Rectal smooth muscle tissue (tissue), 1 donor: ENCODE results near the gene ACYP2.
"Not testable (repeated sequence)": the region's sequence is repeated elsewhere in the genome, so short reads cannot be mapped to it uniquely, and the experiment has no call there.

Experiments used
- H3K27ac ChIP-seq: one replicate; pipeline ENCODE4 v1.7.0; 2013; ENCODE audit warnings: low read depth, low read length, inconsistent platforms
- H3K27me3 ChIP-seq: one replicate; pipeline ENCODE4 v1.7.0; 2013; ENCODE audit warnings: low read length; ENCODE audit not compliant: control insufficient read depth, insufficient read depth
- H3K36me3 ChIP-seq: one replicate; pipeline ENCODE4 v1.7.0; 2013; ENCODE audit warnings: low read length; ENCODE audit not compliant: control insufficient read depth, insufficient read depth
- H3K4me1 ChIP-seq: one replicate; pipeline ENCODE4 v1.7.0; 2013; ENCODE audit warnings: low read length; ENCODE audit not compliant: control insufficient read depth, insufficient read depth
- H3K4me3 ChIP-seq: one replicate; pipeline ENCODE4 v1.7.0; 2013; ENCODE audit warnings: low read length
- H3K9ac ChIP-seq: one replicate; pipeline ENCODE4 v1.7.0; 2013; ENCODE audit warnings: low read length

Gene ACYP2

DNA sequence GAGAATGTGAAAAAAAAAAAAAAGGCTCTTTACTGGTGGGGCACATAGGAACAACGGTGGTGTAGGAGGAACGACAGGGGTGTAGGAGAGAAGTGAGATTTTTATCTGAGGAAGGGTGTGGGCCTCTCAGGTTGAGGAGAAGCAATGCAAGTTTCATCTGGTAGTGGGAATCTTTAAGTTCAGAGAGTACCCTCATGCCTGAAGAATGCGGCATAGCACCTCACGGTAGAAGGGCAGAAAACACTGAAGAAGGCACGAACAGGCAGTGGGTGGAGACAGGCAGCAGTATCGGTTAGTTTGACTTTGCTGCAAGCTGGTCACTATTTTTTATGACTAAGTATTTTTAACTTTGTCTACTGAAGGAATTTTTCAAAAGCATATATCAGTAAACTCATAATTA is 192.8 kb downstream of the ACYP2 start:
- no peaks in the 10 kb centered on the region for H3K27me3 ChIP-seq
- H3K36me3 ChIP-seq: no peaks in the 10 kb centered on the region
- H3K4me1 ChIP-seq: no peaks in the 10 kb centered on the region
- no peak overlapping the region for H3K4me3 ChIP-seq
- no peak overlapping the region for H3K27ac ChIP-seq
- H3K9ac ChIP-seq: no peak overlapping the region

DNA sequence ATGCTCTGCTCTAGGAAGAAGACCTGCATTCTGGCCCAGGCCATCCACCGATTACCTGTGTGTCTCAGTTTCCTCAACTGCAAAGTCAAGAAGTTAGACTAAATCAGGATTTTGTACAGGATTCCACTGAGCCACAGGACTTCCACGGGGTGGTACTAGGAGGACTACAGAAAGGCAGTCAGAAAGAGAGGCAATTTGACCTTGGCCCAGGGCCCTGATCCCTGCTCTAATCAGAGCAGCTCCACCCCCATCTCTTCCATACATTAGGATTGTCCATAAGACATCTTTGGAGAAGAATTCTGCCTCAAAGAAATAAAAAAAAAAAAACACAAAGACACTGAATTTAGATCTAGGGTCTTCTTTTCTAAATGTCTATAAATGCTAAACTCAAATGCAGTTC is 193.4 kb downstream of the ACYP2 start:
- Histone ChIP-seq H3K27ac (no peak overlapping the region), H3K9ac (no peak overlapping the region), H3K27me3 (no peaks in the 10 kb centered on the region), H3K4me1 (no peaks in the 10 kb centered on the region), H3K4me3 (no peak overlapping the region), H3K36me3 (no peaks in the 10 kb centered on the region)

DNA sequence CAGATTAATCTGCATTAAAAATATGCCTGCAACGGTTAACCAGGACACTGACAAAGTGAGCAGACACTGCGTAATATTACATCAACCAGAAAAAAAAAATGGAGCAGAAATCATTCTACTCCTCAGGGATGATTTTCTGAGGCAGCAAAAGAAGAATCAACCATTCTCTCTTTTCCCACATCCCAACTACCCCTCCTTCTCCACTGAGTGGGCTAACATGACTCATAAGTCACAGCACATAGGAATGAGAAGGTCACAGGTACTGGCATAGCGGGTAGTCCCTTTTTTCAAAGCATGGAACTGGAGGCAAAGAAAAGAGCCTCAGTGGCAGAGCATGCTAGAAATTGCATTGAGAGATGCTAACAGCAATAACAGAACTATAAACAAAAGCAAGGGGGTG is 194.9 kb downstream of the ACYP2 start:
- Histone ChIP-seq H3K4me3 (no peak overlapping the region), H3K4me1 (no peaks in the 10 kb centered on the region), H3K9ac (no peak overlapping the region), H3K27me3 (no peaks in the 10 kb centered on the region), H3K27ac (no peak overlapping the region), H3K36me3 (no peaks in the 10 kb centered on the region)

DNA sequence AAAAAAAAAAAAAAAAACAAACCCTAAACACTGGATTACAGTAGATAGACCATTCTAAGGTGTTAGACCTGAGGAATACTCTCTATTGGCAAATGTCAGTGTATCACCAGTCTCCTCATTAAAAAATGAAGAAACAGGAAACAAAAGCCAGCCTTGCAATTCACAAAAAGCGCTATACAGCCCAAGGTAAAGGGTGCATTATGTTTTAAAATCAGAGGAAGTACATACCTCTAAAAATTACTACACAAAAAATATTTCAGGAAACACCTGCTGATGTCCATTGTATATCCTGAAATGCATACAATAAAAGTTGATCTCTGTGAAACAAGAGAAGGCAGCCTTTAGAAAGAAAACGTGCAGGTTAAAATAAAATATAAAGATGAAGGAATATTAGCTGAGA is 195.5 kb downstream of the ACYP2 start:
- Histone ChIP-seq H3K4me1 (no peaks in the 10 kb centered on the region), H3K4me3 (no peak overlapping the region), H3K36me3 (no peaks in the 10 kb centered on the region), H3K27ac (no peak overlapping the region), H3K9ac (no peak overlapping the region), H3K27me3 (no peaks in the 10 kb centered on the region)

DNA sequence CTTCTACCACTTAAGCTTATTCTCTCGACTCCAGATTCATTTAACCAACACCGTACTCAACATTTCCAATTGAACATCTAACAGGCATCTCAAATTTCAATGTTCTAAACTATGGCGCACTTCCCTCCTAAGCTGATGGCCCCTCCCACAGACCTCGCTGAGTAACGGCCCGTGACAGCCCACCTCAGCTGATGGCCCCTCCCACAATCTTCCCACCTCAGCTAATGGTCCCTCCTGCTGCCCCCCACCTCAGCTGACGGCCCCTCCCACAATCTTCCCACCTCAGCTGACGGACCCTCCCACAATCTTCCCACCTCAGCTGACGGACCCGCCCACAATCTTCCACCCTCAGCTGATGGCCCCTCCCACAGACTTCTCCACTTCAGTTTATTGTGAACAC is 197.7 kb downstream of the ACYP2 start:
- Histone ChIP-seq H3K4me3 (no peak overlapping the region), H3K27me3 (no peaks in the 10 kb centered on the region), H3K4me1 (no peaks in the 10 kb centered on the region), H3K9ac (no peak overlapping the region), H3K27ac (no peak overlapping the region), H3K36me3 (no peaks in the 10 kb centered on the region)

DNA sequence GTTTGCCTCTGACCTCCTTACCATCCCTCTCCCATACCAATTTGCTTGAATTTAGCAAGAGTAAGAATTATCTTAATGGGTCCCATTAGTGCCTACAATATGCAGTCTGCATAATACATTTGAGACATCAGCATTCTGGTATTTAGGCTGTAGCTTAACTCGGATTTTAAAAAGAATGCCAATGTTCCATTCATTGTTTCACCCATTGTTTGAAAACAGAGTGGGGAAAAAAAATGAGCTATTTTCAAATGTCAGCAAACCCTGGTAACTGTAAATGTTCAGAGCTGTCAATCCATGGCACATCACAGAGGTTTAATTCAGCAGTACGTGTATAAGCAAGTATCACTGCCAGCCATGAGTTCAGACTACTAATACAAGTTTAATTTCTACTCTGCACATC is 202.6 kb downstream of the ACYP2 start:
- H3K27ac ChIP-seq: no peak overlapping the region
- H3K9ac ChIP-seq: no peak overlapping the region
- H3K4me3 ChIP-seq: no peak overlapping the region
- H3K4me1 ChIP-seq: no peaks in the 10 kb centered on the region
- H3K36me3 ChIP-seq: no peaks in the 10 kb centered on the region
- no peaks in the 10 kb centered on the region for H3K27me3 ChIP-seq

DNA sequence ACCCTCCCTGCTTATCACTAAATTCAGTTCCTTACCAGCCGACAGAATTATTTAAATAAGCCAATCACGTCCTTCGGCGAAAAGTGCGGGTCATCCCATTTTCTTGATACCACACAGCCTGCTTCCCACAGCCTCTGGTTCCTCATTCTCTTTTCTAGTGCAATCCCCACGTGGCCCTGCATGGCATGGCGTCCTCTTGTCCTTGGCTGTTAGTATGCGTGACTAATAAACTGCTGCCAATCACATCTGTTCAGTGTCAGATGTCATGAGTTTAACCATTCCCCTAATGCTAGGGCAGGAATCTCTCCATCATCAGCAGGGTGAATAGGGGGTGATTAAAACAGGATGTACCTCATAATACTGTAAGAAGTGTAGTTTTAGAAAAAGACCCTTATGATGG is 203.4 kb downstream of the ACYP2 start:
- Histone ChIP-seq H3K27me3 (no peaks in the 10 kb centered on the region), H3K36me3 (no peaks in the 10 kb centered on the region), H3K9ac (no peak overlapping the region), H3K4me3 (no peak overlapping the region), H3K27ac (no peak overlapping the region), H3K4me1 (no peaks in the 10 kb centered on the region)

DNA sequence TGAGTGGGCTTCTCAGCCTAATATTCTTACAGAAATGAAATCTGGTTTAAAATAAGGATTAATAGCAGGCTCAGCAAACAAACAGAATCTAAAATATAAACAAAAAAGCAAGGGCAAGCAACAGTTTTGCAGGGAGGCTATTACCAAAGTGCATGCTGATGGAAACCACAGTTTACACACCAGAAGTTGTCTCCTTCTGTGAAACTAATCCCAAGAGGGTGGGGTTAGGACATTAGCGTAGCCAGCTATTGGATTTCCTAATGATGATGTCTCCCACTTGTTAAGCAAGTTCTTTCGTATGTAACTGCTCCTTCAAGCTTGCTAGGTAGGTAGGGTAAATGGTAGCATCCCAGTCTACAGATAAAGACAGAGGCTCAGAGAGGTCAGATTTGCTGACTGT is 205.6 kb downstream of the ACYP2 start:
- Histone ChIP-seq H3K36me3 (no peaks in the 10 kb centered on the region), H3K27ac (no peak overlapping the region), H3K9ac (no peak overlapping the region), H3K27me3 (no peaks in the 10 kb centered on the region), H3K4me3 (no peak overlapping the region), H3K4me1 (no peaks in the 10 kb centered on the region)

DNA sequence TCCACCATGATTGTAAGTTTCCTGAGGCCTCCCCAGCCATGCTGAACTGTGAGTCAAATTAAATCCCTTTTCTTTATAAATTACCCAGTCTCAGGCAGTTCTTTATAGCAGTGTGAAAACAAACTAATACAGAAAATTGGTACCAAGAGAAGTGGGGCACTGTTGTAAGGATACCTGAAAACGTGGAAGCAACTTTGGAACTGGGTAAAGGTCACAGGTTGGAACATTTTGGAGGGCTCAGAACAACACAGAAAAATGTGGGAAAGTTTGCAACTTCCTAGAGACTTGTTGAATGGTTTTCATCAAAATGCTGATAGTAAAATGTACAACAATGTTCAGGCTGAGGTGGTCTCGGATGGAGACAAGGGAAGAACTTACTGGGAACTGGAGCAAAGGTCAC is 209.1 kb downstream of the ACYP2 start:
- not testable (repeated sequence) for H3K27ac ChIP-seq, H3K27me3 ChIP-seq, H3K4me3 ChIP-seq, H3K36me3 ChIP-seq, H3K9ac ChIP-seq, H3K4me1 ChIP-seq

DNA sequence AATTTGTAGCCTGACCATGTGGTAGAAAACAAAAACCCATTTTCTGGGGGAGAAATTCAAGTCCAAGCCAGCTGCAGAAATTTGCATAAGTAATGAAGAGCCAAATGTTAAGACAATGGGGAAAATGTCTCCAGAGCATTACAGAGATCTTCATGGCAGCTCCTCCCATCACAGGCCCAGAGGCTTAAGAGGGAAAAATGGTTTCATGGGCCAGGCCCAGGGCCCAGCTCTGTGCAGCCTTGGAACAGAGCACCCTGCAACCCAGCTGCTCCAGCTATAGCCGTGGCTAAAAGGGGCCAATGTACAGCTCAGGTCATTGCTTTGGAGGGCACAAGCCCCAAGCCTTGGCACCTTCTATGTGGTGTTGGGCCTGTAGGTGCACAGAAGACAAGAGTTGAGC is 209.7 kb downstream of the ACYP2 start:
- Histone ChIP-seq H3K27me3 (no peaks in the 10 kb centered on the region), H3K36me3 (no peaks in the 10 kb centered on the region), H3K4me3 (no peak overlapping the region), H3K4me1 (peaks cover 4% of the 10 kb centered on the region), H3K27ac (no peak overlapping the region), H3K9ac (no peak overlapping the region)

DNA sequence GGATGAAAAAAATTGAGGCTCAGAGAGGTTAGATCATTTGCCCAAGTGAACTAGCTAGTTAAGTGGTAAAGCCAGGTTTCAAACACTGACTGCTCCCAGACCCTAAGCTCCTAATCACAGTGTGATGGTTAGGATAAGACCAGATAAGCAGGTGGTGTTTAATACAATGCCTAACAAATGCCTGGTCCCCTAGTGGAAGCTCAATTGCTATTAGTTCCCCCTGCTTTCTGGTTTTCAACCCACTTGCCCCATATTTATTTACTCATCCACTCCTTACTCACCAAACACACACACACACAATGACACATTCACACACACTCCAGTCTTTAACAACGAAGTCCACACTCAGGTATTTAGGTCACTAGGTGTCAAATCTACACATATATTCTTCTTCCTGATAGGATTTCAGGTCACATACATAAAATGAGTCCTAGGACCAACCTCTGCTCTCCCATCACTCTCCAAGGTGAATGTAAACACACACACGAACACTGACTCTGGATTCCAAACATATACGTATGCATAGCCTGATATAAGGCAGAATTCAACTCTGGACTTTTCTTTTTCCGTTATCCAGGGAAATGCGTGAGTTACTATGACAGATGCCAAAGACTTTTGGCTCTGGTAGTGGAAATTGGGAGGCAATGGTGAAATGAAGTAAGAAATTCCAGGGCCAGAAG is 214.2 kb downstream of the ACYP2 start:
- H3K36me3 ChIP-seq: no peaks in the 10 kb centered on the region
- peak overlapping the region; percentile 90 for H3K27ac ChIP-seq
- H3K9ac ChIP-seq: peak overlapping the region; percentile 43
- peak overlapping the region; percentile 82 for H3K4me3 ChIP-seq
- peaks cover 4% of the 10 kb centered on the region for H3K4me1 ChIP-seq
- no peaks in the 10 kb centered on the region for H3K27me3 ChIP-seq

DNA sequence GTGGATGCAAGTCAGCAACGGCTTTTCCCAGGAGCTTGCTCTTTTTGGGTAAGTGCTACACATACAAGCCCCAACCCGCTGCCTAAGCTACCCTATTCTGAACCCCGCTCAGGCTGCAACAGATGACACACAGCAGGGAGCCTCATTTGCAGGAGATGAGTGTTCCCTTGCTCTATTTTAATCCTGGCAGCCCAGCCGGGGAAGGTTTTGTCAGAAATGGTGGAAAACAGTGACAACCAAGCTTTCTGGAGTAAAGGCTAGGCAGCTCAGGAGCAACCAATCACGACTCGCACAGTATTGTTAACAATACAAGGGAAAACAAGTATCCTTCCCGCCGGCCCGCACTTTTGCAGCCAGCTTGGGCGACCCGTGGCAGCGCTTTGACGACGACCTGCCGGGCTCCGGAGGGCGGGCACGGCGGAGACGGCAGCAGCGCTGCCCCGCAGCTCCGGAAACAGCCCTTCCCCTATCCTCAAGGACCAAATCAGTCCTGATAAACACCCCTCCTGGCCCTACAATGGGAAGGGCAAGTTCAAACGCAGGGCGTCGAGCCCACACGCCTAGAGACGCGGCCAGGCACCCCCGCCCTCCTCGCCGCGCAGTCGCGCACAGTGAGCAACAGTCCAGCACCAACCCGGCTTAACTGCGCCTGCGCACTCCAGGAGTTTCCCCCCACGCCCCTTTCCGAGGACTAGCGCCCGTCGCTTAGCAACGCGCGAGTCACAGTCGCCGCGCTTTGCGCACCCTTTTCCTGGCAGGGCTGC is 214.9 kb downstream of the ACYP2 start:
- Histone ChIP-seq H3K36me3 (no peaks in the 10 kb centered on the region), H3K27me3 (no peaks in the 10 kb centered on the region), H3K9ac (peak overlapping the region; percentile 66), H3K4me3 (peak overlapping the region; percentile 82), H3K4me1 (peaks cover 4% of the 10 kb centered on the region), H3K27ac (peak overlapping the region; percentile 90)
